Fibroblast of skin of right quadriceps (primary cell): ENCODE data around the gene S100Z.
"Not testable (repeated sequence)": the region's sequence is repeated elsewhere in the genome, so short reads cannot be mapped to it uniquely, and the experiment has no call there.

Experiments
- DNase-seq: peaks from one replicate; pipeline ENCODE4 v3.0.0-alpha.2; 2013

S100Z gene

GRCh38 chr5:76831110-76831452 lies 18.7 kb upstream of the S100Z start:
- DNase-seq = peak; percentile 80

GRCh38 chr5:76836181-76836580 lies 13.6 kb upstream of the S100Z start:
- DNase-seq = no peak

GRCh38 chr5:76836585-76836984 lies 13.2 kb upstream of the S100Z start:
- DNase-seq = no peak

GRCh38 chr5:76838481-76839261 lies 11.1 kb upstream of the S100Z start:
- DNase-seq = peak; percentile 70

GRCh38 chr5:76841361-76841760 lies 8.5 kb upstream of the S100Z start:
- DNase-seq = no peak

- DNase-seq = no peak
Measured at GRCh38 chr5:76845890-76846289, 3.9 kb upstream of the S100Z start.

- no peak for DNase-seq
Measured at GRCh38 chr5:76850543-76851145, 830 bp downstream of the S100Z start.

- no peak for DNase-seq
Measured at GRCh38 chr5:76851728-76852369, 2.0 kb downstream of the S100Z start.

- DNase-seq = no peak
Measured at GRCh38 chr5:76852772-76853171, 3.0 kb downstream of the S100Z start.

- DNase-seq = not testable (repeated sequence)
Measured at GRCh38 chr5:76853741-76854140, 3.9 kb downstream of the S100Z start.

- no peak for DNase-seq
Measured at GRCh38 chr5:76854644-76855043, 4.8 kb downstream of the S100Z start.

- DNase-seq = not testable (repeated sequence)
Measured at GRCh38 chr5:76855501-76855900, 5.7 kb downstream of the S100Z start.

GRCh38 chr5:76855961-76856360 lies 6.1 kb downstream of the S100Z start:
- DNase-seq = no peak

- not testable (repeated sequence) for DNase-seq
Measured at GRCh38 chr5:76856800-76857199, 7.0 kb downstream of the S100Z start.

GRCh38 chr5:76859591-76860247 lies 9.9 kb downstream of the S100Z start:
- DNase-seq = no peak

GRCh38 chr5:76861612-76862011 lies 11.8 kb downstream of the S100Z start:
- peak; percentile 28 for DNase-seq

- no peak for DNase-seq
Measured at GRCh38 chr5:76863001-76863400, 13.2 kb downstream of the S100Z start.

- DNase-seq = no peak
Measured at GRCh38 chr5:76866503-76866902, 16.7 kb downstream of the S100Z start.

GRCh38 chr5:76867038-76867437 lies 17.2 kb downstream of the S100Z start:
- no peak for DNase-seq

- peak; percentile 49 for DNase-seq
Measured at GRCh38 chr5:76867827-76868693, 18.2 kb downstream of the S100Z start.

GRCh38 chr5:76870046-76870445 lies 20.2 kb downstream of the S100Z start:
- peak; percentile 42 for DNase-seq

GRCh38 chr5:76874088-76874581 lies 24.3 kb downstream of the S100Z start:
- DNase-seq = no peak
